HG03095 (cell line): Measurements from ENCODE around the gene MOSPD2.
A peak's percentile ranks its signal among the peaks of the same experiment; 100 is the strongest.

Experiments
- ATAC-seq: cut with Tn5 transposase; IDR thresholded peaks from one replicate; pipeline ENCODE4 v1.9.1; 2021; ENCODE audit warnings: moderate library complexity; ENCODE audit not compliant: unreplicated experiment

MOSPD2 gene

DNA sequence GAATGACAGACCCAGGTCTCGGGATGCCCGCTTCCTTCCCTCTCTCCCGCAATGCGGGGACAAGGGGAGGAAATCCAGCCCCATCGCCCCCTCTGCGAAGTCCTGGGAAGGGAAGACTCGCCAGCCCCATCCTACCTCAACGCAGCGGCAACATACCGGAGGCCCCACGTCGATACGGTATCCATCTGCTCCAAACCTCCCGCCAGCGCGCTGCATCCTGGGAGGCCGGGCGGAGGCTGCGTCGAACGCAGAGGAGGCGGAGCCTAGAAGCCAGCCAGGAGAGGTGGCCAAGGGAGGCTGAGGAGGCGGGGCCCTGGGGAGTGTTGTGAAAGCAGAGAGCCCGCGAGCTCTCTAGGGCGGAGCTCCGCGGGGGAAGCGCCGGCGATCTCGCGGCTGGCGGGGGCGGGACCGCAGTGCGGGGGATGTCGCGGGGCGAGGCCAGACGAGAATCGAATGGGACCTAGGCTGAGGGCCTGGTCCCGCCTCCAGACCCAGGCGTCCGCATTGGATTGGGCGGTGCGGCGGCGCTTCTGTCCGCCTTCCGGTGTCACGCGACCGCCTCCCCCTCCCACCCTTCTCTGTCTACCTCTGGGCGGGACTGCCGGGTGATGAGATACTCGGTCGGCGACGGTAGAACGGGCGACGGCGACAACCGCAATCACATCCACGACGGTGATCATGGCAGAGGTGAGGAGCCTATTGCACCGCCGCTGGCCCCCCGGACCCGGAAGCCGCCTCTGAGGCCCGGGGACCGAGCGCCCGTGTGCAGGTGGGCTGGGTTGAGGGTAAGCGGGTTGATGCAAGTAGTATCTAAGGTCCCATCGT, at the start of gene MOSPD2, which contains the start of gene FANCB:
MOSPD2 (plus strand) TSS at position 571 of the 825 bp plus-strand sequence; CDS start at position 679, 108 bp downstream.
FANCB (minus strand) TSS at position 219 of the 825 bp plus-strand sequence. CDS start 7,559 bp downstream, outside the sequence.
- ATAC-seq: peak; percentile 95

DNA sequence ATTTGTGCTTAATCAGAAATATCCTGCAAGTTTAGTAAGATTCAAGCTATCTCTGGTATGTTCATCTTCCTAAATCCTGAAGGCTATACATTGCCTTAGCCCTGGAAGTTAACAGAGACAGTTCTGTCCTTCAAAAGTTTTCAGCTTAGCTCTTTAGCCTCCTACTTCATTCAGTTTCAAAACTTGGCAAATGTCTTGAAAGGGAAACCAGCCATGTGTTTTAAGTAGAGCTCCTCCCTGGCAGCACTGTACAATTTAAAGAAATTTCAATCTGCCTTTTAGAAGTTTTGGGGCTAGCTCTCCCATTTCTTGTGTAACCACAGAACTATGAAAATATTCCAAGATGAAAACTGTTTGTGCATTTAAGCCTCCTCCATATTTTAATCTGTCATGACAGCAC, 47.4 kb upstream of the MOSPD2 start:
- no peak for ATAC-seq

DNA sequence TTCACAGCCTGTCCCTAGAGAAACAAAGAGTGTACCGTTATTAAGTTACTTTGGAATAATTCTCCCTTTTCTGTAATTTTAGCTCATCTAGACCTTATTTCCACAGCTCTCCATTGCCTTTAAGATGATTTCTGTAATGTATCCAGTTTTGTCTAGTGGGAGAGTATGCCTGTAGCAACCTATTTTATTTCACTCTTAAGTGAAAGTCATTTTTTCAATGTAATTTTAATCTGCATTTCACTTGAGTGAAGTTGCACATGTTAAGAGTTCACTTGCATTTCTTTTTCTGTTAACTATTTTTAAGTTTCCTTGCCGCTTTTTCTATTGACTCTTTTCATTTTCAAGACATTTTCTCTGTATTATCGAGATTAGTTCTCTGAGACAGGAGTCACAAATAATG, 46.9 kb upstream of the MOSPD2 start:
- no peak for ATAC-seq

DNA sequence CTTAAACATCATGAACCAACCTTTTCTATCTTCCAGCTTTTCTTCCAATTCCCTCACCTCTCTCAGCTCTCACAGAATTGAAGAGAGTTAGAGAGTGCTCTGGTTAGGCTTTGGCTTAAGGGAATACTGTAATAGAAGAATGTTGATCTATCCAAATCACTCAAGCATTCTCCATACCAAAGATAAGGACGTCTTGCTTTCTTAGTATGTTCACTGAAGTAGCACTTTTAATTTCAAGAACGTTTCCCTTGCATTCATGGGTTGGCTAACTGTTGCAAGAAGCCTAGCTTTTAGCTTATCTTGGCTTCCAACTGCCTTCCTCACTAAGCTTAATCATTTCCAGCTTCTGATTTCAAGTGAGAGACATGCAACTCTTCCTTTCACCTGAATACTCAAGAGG, 43.6 kb upstream of the MOSPD2 start:
- ATAC-seq: no peak

DNA sequence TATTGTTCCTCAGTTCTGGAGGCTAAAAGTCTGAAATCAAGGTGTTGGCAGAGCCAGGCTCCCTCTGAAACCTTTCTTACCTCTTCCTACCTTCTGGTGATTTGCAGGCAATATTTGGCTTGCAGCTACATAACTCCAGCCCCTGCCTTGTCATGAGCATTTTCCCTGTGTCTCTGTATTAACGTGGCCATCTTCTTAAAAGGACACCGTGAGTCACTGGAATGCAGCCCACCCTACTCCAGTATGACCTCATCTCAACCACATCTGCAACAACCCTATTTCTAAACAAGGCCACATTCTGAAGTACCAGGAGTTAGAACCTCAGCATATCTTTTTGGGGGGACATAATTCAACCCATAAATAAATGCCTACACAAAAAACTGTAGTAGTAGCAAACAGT, 41.1 kb upstream of the MOSPD2 start:
- ATAC-seq: no peak

DNA sequence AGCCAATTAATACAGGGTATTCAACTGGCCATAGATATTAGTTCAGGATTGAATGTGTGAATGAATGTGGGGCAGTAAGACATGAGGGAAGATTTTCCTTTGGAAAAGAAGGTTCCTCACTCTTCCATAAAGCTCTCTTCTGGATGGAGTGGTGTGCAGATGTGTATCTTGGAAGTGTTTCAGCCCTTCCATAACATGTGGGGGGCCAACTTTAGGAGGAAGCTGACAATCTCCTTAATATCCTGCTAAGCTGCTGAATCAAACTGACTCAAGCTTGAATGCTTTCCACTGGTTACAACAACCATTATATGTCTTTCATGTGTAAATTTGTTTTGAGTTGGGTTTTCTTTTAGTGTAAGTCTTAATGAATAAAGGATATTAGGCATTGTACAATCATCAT, 40.6 kb upstream of the MOSPD2 start:
- no peak for ATAC-seq

DNA sequence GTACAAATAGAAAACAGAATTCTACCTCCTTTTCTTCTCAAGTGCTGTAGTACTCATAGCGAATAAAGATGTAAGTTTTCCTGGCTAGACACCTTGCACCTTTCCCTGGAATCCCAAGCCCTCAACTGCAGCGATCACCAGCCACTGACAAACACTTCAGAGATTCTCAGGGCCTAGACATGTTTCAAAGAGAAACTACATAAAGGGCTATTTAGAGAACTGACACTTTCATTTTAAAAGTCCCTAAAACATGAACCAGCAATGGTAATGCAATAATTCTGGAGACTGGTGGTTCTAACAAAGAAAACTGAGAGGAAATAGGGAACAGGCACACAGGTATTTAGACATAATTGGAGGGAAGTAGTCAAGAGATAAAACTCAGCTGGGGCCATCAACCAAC, 36.1 kb upstream of the MOSPD2 start:
- no peak for ATAC-seq

DNA sequence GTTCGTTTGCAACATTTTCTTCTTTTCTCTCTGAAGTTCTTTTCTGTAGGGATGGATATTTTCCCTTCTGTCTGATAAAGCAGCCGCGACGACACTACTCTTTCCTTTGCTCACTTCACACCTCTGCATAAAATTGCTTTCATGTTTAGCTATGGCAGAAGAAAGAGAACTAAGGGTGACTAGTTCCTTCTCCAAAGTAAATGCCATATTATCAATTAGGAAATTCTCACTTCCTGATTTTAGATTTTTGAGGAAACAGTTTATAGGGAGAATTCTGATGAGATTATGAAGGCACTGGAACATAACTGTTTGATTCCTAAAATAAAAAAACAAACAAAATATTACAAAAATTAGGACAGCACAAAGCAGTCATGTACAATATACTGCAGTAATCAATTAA, 29.6 kb upstream of the MOSPD2 start:
- no peak for ATAC-seq

DNA sequence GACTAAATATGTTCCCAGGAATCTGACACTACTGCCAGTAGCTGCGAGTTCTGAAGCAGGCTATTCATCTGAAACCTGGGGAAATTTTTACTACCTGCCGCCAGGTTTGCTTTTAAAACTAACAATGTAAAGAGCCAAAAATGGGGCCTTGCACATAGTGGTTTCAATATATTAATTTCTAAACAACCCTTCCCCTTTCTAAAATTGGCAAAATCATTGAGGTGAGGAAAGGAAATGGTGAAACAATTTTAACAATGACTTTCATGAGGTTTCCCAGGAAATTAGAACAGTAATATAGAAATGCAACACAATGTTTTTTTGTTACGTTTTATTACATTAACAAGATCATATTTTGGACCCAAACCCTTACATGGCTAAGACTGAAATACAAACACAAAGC, 21.7 kb upstream of the MOSPD2 start:
- no peak for ATAC-seq

DNA sequence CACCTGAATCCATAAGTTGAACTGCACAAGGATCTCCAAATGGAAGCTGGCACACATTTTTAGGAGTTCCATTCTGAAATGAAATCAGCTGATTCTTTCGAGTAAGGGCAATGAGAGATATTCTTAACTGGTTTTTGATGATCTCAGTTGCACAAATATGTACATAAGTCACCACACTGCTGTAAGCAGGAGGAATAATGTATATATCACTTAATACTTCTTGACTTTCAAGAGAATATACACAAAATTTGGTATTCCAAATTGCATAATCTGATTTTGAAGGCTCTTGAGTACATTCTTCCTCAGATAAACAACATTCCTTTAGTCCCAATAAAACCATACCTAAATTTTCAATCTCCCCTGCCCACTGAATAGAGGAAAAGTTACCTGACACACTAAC, 8.6 kb upstream of the MOSPD2 start:
- no peak for ATAC-seq

DNA sequence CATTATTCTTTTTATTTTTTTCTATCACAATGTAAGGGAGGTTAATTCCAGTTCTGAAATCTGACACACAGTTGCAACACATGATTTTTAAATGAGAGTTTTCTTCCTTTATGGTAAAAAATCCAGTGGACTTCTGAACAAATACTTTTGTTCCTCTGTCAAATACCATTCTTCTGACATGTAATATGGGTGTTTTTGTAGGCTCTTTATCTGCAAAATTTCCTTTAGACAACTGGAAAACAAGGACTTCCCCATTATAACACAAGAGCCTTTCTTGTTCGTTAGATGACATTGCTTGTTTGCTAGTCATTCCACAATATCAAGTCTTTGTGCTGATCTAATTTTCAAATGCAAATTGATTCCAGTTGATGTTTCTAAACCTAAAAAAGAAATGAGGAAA, 8.0 kb upstream of the MOSPD2 start:
- no peak for ATAC-seq

DNA sequence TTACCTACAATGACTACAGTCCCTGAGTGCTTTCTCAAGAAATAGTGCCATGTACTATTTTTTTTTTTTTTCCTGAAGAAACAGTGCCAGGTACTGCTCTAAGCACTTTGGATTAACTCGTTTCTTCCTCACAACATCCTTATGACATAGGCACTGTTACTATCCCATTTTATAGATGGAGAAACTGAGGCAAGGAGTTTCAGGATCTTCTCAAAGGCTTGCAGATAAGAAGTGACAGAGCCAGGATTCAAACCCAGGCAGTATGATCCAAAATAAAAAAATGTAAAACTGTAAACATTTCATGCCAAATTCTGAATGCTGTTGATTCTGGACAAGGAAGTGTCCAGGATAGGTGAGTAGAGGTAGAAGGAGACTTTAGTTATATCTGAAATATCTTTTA, 1.5 kb upstream of the MOSPD2 start:
- ATAC-seq: no peak

DNA sequence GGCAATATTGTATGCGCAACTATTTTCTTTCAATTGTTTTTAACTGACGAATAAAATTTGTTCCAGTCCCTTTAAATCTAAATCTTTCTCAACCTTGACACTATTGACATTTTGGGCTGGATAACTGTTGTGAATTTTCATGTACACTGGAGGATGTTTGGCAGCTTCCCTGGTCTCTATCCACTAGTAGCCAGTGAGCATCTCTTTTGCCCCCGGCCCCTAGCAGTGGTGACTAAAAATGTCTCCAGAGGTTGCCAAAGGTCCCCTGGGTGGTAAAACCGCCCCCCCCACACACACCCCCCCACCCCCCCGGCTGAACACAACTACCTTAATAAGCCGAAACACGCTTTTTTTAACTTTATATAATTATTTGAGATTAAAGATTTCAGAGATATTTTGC, 866 bp upstream of the MOSPD2 start:
- ATAC-seq: no peak

DNA sequence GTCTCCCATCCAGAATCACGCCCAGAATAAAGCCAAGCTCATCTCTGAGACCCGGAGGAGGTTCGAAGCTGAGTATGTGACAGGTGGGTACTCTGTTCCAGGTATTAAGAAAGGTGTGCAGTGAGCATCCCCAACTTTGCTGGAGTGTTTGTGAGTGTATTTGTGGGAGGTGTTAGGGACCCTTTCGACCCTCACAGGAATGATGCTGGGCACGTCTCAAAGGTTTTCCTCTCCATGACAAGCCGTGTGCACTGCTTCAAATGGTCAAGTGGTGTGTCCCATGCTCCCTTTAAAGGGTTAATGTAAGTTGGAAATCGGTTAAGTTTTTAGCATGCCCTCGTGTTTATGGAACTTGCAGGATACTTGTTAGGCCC, 442 bp downstream of the MOSPD2 start:
- ATAC-seq: no peak

DNA sequence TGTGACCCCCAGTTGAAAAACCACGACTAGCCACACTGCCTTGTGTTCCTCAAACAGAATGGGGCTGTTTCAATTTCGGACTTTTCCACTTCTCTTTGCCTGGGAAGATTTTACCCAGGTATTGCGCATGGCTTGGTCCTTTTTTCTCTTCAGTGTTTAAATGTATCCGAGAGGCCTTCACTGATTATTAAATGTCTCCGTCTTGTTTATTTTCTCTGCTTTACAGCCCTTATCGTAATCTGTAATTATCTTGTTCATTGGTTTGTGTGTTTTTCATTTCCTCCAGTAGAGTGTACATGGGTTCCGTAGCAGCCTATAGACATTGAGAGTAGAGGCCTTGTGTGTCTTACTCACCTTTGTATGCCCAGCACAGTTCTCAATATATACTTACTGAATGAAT, 2.4 kb downstream of the MOSPD2 start:
- ATAC-seq: no peak

DNA sequence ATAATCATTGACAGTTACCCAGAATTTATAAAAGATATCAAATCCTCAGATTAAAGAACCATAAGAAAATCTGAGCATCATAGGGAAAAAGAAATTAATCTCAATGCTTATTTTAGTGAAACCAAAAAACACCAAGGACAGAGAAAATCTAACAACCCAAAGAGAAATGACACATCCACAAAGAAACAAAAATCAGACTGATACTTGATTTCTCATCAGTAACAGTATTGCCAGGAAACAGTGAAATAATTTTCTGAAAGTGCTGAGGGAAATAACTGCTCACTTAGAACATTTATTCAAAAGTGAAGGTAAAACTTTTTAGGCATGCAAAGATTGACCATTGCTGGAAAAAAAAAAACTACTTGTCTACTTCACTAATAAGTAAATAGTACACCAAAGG, 10.6 kb downstream of the MOSPD2 start:
- no peak for ATAC-seq

DNA sequence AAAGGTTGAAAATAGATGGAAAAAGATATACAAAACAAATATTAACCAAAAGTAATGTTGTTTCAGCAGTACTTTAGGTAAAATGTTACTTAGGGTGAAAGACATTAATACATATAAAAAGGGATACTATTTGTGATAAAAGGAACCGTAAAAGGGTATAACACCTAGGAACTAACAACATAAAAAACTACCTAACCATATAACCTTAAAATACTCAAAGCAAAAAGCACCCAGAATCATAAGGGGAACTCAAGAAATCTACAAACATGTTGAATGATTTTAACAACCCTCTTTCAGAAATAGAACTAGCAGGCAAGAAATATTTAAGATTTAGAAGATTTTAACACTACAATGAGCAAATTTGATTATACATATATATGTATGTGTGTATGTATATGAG, 11.5 kb downstream of the MOSPD2 start:
- ATAC-seq: no peak

DNA sequence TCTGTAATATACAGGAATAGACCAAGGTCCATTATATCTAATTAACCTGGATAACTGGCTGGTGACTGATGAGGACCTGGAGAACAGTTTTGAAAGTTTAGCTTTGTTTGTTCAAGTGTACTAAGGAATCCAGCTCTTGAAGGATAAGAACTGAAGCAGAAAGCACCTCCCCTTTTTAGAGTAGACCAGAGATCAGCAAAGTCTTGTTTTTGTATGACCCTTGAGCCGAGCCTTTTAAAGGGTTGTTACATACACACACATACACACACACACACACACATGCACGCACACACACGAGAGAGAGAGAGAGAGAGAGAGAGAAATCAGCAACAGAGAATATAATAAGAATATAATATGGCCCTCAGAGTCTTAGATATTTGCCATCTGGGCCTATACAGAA, 13.0 kb downstream of the MOSPD2 start:
- ATAC-seq: no peak

DNA sequence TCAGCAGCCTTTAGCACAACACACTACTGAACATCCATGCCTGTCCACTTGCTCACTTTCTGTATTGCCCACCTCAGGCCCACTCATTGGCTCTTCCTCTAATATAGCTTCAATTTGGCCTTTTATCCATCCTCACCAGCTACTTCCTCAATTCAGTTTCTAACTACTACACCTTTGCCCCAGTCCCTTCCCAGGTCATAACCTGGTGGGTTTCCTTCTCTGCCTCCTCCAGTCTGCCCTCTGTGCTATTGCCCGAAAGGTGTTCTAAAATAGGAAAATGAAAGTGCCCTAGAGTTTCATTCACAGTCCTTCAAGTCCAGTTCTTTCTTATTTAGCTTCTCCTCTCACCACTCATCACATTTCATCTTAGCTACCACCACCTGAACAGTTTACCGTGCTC, 23.1 kb downstream of the MOSPD2 start:
- ATAC-seq: no peak

DNA sequence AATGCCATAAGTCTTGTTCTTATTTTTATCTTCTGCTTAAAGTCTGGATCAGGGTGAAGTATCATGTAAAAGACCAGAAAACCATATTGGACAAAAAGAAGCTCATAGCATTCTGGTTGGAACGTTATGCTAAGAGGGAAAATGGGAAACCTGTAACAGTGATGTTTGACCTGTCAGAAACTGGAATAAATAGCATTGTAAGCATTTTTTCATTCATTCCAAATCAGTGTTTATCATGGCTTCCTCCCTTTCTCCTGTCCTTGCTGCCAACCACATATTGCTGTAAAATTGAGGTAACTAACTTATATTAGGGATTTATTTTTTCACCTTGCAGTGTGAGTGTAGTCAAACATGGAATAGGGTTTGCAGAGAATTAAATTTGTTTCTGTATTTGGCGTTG, 23.8 kb downstream of the MOSPD2 start:
- ATAC-seq: no peak

DNA sequence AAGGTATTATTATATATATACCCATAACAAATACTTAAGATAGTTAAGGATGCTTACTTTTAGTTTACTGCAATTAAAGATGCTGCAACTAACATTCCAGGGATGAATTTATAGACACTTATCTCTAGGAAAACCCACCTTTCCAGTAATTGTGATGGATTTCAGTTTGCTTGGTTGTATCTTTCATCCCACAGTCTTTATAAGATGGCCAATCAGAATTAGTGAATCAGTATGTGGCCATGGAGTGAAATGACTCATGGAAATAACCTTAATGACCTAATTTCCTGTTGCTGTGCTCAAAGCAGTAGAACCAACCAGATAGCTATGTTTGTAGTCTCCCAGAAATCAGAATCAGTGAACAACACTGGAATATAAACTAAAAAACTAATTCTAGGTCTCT, 26.4 kb downstream of the MOSPD2 start:
- no peak for ATAC-seq

DNA sequence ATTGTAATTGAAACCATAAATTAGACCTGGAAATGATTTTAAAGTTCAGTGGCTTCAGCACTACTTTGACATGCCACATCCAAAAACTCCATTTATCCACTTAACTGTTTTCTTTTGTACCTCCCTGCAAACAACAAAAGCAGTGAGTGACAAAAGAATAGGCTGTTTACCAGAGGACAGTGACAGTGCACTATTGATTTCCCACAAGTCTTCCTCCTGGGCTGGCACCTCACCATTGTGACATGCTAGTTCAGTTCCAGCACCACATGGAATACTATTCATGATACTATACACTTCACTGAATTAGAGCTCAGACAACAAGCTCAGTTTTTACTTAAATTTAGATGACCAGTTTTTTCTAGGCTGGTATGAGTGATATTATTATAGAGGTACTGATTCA, 29.3 kb downstream of the MOSPD2 start:
- no peak for ATAC-seq

DNA sequence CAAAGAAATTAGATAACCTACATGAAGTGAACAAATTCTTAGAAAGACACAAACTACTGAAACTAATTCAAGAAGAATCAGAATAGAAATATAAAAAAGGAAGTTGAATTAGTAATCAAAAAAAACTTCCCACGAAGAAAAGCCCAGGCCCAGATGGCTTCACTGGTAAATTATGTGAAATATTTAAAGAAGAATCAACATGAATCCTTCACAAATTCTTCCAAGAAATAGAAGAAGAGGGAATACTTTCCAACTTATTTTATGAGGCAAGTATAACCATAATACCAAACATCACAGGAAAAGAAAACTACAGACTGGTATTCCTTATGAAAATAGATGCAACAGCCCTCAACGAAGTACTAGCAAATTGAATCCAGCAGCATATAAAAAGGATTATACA, 30.7 kb downstream of the MOSPD2 start:
- no peak for ATAC-seq
